Stimulated activated CD8-positive, alpha-beta memory T cell treated with anti-CD3 and anti-CD28 coated beads, Interleukin-4, amount 100 ng/mL, for 4 hours (primary cell): ENCODE data around the gene ASRGL1.
"Not testable (repeated sequence)": the region's sequence is repeated elsewhere in the genome, so short reads cannot be mapped to it uniquely, and the experiment has no call there.

Experiments used
- DNase-seq, 2 donors: peaks; one replicate each; pipeline ENCODE4 v3.0.0-alpha.2; 2020; ENCODE audit warnings: low read depth in 2 of 2, low spot score in 1 of 2

ASRGL1 gene

DNA sequence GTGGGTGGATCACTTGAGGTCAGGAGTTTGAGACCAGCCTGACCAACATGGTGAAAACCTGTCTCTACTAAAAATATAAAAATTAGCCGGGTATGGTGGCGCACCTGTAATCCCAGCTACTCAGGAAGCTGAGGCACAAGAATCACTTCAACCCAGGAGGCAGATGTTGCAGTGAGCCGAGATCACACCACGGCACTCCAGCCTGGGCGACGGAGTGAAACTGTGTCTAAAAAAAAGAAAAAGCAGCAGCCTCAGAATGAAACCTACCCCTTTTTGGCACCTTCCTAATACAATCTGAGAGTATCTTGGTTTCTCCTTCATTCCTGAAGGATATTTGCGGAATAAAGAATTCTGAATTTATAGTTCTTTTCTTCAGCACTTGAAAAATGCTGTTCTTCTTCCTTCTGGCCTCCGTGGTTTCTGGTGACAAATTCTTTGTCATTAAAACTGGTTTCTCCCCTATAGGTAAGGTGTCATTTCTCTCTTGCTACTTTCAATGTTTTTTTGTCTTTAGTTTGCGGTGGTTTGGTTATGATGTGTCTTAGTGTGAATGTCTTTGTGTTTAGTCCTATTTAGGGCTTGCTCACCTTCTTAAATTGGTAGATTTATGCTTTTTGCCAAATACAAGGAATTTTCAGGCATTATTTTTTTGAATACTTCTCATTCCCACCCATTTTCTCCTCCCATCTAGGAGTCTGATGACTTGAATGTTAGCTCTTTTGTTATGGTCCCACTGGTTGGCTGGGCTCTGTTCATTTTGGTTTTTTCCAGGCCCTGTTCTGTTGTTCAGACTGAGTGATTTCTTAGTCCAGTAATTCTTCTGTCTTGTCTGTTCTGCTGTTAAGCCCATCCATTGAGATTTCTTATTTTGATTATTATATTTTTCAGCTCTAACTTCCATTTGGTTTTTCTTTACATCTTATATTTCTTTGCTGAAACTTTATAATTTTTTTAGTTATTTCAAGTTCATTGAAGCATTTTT is 15.4 kb downstream of the ASRGL1 start:
- DNase-seq = no peak

DNA sequence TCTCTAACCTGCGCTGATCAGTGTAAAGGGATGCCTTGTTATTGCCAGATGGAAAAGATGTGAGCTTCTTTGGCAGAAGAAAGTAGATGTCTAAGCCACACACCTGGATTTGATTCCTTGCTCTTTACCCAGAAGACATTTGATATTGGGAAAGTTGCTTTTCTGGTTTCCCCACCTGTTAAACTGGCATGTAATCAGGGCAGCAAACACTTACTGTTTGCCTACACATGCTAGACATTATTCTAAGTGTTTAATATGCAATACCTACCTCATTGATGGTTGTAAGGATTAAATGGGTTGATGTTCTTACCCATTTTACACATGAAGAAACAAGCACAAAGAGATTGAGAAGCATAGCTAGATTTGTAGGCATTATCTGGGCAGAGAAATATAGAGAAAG is 16.6 kb downstream of the ASRGL1 start:
- no peak for DNase-seq

GRCh38 chr11:62358273-62358672 is 21.0 kb downstream of the ASRGL1 start:
- DNase-seq = no peak

GRCh38 chr11:62359475-62359874 is 22.2 kb downstream of the ASRGL1 start:
- DNase-seq = no peak

GRCh38 chr11:62360685-62361084 is 23.4 kb downstream of the ASRGL1 start:
- no peak for DNase-seq

DNA sequence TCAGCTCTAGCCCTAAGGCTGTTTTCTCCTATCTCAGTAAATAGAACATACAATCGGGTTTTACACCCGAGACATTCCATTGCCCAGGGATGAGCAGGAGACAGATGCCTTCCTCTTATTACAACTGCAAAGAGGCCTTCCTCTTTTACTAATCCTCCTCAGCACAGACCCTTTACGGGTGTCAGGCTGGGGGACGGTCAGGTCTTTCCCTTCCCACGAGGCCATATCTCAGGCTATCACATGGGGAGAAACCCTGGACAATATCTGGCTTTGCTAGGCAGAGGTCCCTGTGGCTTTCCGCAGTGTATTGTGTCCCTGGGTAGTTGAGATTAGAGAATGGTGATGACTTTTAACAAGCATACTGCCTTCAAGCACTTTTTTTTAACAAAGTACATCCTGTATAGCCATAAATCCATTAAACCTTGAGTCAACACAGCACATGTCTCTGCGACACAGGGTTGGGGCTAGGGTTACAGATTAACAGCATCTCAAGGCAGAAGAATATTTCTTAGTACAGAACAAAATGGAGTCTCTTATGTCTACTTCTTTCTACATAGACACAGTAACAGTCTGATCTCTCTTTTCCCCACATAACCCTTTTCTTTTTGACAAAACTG is 31.7 kb downstream of the ASRGL1 start:
- not testable (repeated sequence) for DNase-seq

DNA sequence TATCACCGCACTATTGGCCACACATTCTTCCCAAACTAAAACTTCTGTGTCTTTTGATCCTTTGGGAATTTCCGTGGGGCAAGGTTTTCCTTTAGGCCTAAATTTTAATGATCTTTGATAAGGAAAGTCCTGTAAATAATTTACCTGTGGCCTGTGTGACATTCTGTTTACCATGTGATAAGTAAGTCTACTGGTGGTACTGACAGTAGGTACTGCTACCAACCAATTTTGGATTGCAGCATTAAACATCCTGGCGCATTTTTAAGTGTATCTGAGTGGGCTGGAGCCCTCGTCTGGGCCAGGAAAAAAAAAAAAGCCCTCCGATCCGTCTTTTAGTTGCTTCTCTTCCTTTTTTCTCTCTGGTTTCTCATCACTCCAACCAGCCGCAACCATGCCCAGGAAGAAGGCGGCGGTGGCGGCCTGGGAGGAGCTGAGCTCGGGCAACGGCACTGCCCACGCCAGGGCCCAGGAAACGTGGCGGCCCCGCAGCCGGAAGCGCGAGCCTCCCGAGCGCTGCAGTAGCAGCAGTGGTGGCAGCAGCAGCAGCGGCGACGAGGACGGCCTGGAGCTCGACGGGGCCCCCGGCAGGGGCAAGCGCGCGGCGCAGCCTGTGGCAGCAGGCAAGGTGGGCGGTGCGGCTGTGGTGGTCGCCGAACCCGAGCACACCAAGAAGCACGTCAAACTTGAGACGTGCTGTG is 33.6 kb downstream of the ASRGL1 start:
- DNase-seq = no peak

GRCh38 chr11:62372871-62373270 is 35.6 kb downstream of the ASRGL1 start:
- DNase-seq = no peak

- DNase-seq = no peak
Measured at GRCh38 chr11:62373464-62374119, 36.3 kb downstream of the ASRGL1 start.

DNA sequence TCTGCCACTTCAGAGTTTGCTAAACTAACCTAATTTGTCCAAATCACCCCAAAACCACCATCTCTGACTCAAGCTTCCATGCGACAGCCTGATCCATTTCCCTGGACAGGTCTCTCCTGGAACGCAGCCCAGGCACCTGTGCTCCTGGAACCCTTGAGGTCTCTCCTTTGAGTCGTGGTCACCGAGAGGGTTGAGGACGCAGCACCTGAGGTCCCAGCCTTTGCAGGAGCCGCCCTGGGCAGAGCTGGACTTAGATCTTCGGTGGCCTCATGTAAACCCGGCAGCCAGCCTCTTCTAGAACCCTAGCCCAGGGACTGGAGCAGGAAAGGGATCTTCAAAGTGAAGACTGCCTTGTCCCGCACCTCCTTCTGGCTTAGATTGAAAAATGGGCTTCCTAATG is 37.6 kb downstream of the ASRGL1 start:
- no peak for DNase-seq

DNA sequence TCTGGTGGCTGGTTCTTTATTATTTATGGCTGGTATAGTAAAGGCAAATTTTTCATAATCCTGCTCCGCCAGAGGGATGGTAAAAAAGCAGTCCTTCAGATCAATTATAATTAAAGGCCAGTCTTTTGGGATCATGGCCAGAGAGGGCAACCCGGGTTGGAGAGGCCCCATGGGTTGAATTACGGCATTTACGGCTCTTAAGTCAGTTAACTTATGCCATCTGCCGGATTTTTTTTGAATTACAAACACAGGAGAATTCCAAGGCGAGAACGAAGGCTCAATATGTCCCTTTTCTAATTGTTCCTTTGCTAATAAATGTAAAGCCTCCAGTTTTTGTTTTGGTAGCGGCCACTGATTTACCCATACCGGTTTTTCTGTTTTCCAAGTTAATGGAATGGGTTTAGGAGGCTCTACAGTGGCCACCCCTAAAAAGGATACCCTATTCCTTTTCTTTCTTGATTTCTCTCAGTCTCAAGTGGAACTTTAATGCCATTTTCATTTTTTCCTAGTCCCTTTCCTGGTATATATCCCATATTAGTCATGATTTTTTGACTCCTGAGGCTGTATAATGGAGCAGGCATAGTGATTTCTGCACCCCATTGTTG is 41.3 kb downstream of the ASRGL1 start:
- not testable (repeated sequence) for DNase-seq

- not testable (repeated sequence) for DNase-seq
Measured at GRCh38 chr11:62379586-62379985, 42.3 kb downstream of the ASRGL1 start.

- DNase-seq = not testable (repeated sequence)
Measured at GRCh38 chr11:62380821-62381245, 43.6 kb downstream of the ASRGL1 start.

GRCh38 chr11:62383822-62384221 is 46.6 kb downstream of the ASRGL1 start:
- DNase-seq = no peak

DNA sequence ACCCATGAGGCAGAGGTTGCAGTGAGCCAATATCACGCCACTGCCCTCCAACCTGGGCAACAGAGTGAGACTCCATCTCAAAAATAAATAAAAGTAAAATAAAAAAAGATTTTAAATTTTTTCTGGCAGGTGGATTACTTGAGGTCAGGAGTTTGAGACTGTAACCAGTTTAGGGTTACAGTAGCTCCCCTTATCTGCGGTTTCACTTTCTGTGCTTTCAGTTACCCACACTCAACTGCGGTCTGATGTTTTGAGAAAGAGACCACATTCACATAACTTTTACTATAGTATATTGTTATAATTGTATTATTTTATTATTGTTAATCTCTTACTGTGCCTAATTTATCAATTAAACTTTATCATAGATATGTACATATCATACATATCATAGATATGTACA is 48.8 kb downstream of the ASRGL1 start:
- DNase-seq = not testable (repeated sequence)

DNA sequence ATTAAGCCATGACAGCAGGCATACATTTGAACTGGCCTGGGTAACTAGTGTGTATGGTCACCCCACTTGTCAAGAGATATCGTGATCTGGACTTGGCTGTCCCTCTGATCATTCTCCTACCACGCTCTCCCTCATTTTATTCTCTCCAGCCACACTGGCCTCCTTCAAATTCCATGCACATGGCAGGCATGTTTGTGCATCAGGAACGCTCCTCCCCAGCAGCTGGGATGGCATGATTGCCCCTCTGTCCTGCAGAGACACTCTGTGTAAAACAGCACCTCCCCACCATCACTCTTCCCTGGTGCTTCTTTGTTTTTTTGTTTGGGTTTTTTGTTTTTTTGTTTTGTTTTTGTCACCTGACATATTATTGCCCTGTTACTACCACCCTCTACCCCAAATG is 50.1 kb downstream of the ASRGL1 start:
- DNase-seq = no peak

DNA sequence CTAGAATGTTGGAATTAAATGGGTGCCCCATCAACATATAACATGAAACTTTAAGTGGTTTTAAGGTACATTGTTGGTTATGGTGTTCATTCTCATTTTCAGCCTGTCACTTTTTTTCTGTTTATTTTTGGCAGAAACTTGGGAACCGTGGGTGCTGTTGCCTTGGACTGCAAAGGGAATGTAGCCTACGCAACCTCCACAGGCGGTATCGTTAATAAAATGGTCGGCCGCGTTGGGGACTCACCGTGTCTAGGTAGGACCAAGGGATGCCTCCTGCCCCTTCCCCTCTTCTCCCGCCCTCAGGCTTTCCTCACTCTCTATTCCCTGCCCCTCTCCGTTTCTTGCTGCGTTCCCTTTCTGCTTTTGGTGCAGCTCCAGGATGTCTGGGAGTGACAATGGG is 51.8 kb downstream of the ASRGL1 start:
- DNase-seq = no peak

DNA sequence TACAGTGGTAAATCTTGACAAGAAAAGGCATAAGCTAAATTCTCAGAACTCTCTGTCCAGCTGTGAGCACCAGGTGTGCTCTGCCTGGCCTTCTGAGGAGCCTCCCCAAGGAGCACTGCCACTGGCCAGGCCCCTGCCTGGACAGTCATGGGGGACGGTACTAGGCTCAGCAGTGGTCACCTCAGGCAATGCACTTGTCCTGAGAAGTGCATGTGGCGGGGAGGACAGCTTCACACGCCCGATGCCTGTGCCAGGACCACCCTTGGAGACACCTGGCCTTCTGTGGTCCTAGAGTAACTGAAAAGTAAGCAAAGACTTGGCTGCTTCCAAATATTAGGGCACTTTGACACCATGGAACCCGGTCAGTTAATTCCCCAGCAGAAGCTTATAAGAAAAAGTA is 53.0 kb downstream of the ASRGL1 start:
- DNase-seq = no peak

DNA sequence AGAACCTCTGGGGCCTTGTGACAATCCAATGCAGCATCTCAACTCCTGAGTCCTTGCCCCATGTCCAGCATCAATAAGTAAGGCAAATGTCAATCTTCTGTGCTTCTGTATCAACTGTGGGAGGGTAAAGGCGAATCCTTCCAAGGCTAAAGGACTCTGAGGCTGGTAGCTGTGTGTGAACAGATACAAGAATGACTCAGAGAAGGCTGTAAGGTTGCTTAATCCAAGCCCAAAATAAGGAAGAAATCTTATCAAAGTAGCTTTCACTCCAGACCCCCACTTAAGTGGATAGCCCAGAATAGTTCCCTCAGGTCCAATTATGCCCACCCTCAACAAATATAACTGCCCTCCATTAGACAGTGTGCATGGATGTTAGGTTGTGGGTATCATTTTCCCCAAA is 53.5 kb downstream of the ASRGL1 start:
- no peak for DNase-seq

DNA sequence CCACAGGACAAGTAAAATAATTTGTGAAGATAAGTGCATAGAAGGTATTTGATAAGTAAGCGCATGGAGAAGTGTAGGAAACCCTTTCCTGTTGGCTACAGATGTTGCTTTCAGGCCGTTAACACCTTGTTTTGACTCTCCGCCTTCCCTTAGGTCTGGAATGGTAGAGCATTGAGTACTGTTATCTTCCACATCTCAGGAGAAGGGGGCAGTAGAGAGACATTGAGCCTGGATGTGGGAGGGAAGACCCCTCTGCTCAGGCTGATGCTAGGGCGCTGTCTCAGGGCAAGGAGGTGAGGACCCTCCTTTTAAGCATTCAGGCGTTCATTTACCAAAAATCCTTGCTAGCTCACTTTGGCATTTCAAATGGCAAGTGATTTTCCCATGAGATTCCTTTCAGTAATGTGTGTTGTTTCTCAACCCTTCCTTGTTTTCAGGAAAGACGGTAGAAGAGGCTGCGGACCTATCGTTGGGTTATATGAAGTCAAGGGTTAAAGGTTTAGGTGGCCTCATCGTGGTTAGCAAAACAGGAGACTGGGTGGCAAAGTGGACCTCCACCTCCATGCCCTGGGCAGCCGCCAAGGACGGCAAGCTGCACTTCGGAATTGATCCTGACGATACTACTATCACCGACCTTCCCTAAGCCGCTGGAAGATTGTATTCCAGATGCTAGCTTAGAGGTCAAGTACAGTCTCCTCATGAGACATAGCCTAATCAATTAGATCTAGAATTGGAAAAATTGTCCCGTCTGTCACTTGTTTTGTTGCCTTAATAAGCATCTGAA is 54.6 kb downstream of the ASRGL1 start:
- no peak for DNase-seq
